Measurements from ENCODE around the gene PDE4D.

DNA sequence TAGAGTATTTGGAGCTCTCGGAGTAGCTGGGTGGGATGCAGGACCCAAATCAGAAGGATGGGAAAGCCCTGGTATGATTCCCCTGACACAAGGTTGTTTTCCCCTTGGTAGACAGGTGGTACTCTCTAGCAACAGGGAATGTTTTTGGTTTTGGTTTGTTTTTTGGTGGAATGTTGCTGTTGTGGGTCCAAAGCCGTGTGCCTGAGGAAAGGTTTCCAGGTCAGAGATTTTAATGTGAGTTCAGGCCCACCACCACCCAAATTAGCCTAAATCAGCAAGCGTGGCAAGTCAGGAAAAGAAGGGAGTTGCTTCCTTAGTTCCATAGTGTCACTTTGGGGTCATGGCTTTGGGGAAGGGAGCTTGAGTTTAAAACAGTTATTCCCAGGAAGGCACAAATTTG, 925.2 kb downstream of the PDE4D start:
- TF ChIP-seq, protein P1, sequence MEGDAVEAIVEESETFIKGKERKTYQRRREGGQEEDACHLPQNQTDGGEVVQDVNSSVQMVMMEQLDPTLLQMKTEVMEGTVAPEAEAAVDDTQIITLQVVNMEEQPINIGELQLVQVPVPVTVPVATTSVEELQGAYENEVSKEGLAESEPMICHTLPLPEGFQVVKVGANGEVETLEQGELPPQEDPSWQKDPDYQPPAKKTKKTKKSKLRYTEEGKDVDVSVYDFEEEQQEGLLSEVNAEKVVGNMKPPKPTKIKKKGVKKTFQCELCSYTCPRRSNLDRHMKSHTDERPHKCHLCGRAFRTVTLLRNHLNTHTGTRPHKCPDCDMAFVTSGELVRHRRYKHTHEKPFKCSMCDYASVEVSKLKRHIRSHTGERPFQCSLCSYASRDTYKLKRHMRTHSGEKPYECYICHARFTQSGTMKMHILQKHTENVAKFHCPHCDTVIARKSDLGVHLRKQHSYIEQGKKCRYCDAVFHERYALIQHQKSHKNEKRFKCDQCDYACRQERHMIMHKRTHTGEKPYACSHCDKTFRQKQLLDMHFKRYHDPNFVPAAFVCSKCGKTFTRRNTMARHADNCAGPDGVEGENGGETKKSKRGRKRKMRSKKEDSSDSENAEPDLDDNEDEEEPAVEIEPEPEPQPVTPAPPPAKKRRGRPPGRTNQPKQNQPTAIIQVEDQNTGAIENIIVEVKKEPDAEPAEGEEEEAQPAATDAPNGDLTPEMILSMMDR (optimal IDR thresholded peaks at IDR 0.05 in 1 of 3, IDR thresholded peaks at IDR 0.05 in 1 of 3, conservative IDR thresholded peaks at IDR 0.05 in 1 of 3; ENCODE audit: extremely low read depth in 1 of 3, insufficient read depth in 2 of 3, low read length in 3 of 3): no peak
- no peak for TF ChIP-seq EZH2 (IDR thresholded peaks at IDR 0.05; ENCODE audit: low read length)
